ENCODE results near the gene CACNA2D2. TPM values are rescaled to one million over a fixed set of nuclear protein-coding genes. Genes with fewer than 3 reads are reported as not detected.

Gene CACNA2D2
- total and polyA plus RNA-seq, 2 of the 4 experiments (the other 2 are of a cell fraction): 0.15 TPM; not detected in 1

- Histone ChIP-seq H3K14ac (replicated peaks; ENCODE audit: low read depth, low read length) (no peak overlapping the region), H2BK5ac (ENCODE audit: low read depth, low read length, poor library complexity, severe bottlenecking) (no peak overlapping the region), H3K9me1 (ENCODE audit: insufficient read depth, low read length) (peaks cover 2% of the 10 kb centered on the region), H4K8ac (ENCODE audit: low read depth in 2 of 2, low read length in 2 of 2) (no peak overlapping the region), H2BK20ac (ENCODE audit: low read depth, low read length) (no peak overlapping the region), H2BK15ac (ENCODE audit: low read depth, low read length) (no peak overlapping the region), H3K4me2 (ENCODE audit: low read depth, low read length) (no peak overlapping the region), H3K4me3 (ENCODE audit: insufficient read depth, low read depth, low read length) (no peak overlapping the region), H2BK120ac (ENCODE audit: low read depth, low read length) (no peak overlapping the region), H4K91ac (ENCODE audit: insufficient read depth, low read depth, low read length) (no peak overlapping the region), H2AK5ac (ENCODE audit: low read depth, low read length) (no peak overlapping the region), H3K18ac (ENCODE audit: low read depth, low read length) (no peak overlapping the region), H3K56ac (ENCODE audit: extremely low read depth, insufficient read depth, low read length) (no peak overlapping the region), H4K5ac (ENCODE audit: low read depth, low read length) (no peak overlapping the region), H3K27me3 (ENCODE audit: control insufficient read depth, insufficient read depth, low read length) (no peaks in the 10 kb centered on the region), H3K36me3 (ENCODE audit: control insufficient read depth, insufficient read depth, low read length) (peaks cover 12% of the 10 kb centered on the region), H3K9me3 (ENCODE audit: control insufficient read depth, insufficient read depth, low read length) (no peaks in the 10 kb centered on the region), H3K27ac (ENCODE audit: insufficient read depth, low read length) (no peak overlapping the region), H3K4me1 (ENCODE audit: control insufficient read depth, insufficient read depth, low read length) (peaks cover 20% of the 10 kb centered on the region), H4K20me1 (ENCODE audit: insufficient read depth, low read length) (peaks cover 9% of the 10 kb centered on the region), H3K4ac (ENCODE audit: low read depth, low read length) (no peak overlapping the region), H2AK9ac (replicated peaks; ENCODE audit: low read depth, low read length, poor library complexity) (no peak overlapping the region), H3K79me1 (ENCODE audit: low read depth in 1 of 2, low read length in 2 of 2) (peaks cover 21 to 37% of the 10 kb centered on the region in 2 experiments), H3K9ac (ENCODE audit: low read depth, low read length) (no peak overlapping the region), H3K23ac (ENCODE audit: low read depth, low read length) (no peak overlapping the region), H2AFZ (replicated peaks; ENCODE audit: low read length, poor library complexity) (no peak overlapping the region)
- dilution Hi-C loops (cut with HindIII; ENCODE audit: low sequenced_read_pairs, unreplicated experiment): no loop called here
- in situ Hi-C loops (cut with MboI; ENCODE audit: low sequenced_read_pairs): loop anchor here (25.0 kb wide), 3 partner anchors 1062 to 1837 kb away; partner anchors contain the start of genes ABHD14B, GPR62, MANF and PCBP4
- TF ChIP-seq ELK1 (IDR thresholded peaks at IDR 0.05; ENCODE audit: borderline replicate concordance, low read depth, low read length): no peak
- no peak for TF ChIP-seq MAFK (IDR thresholded peaks at IDR 0.05; ENCODE audit: low read depth, low read length)
- no peak for TF ChIP-seq SMC3 (IDR thresholded peaks at IDR 0.05; ENCODE audit: low read depth, low read length)
- TF ChIP-seq NFE2L2 (IDR thresholded peaks at IDR 0.05; ENCODE audit: low read depth, low read length): no peak
- TF ChIP-seq MXI1 (IDR thresholded peaks at IDR 0.05; ENCODE audit: borderline replicate concordance, low read depth, low read length): no peak
- no peak for TF ChIP-seq RCOR1 (IDR thresholded peaks at IDR 0.05; ENCODE audit: insufficient replicate concordance, low read length)
- no peak for TF ChIP-seq CHD1 (IDR thresholded peaks at IDR 0.05; ENCODE audit: low read depth, low read length)
- no peak for TF ChIP-seq BHLHE40 (IDR thresholded peaks at IDR 0.05; ENCODE audit: low read depth, low read length)
- TF ChIP-seq USF2 (IDR thresholded peaks at IDR 0.05; ENCODE audit: low read depth, low read length): no peak
- TF ChIP-seq RFX5 (IDR thresholded peaks at IDR 0.05; ENCODE audit: low read depth, low read length): no peak
- no peak for TF ChIP-seq MAZ (IDR thresholded peaks at IDR 0.05; ENCODE audit: borderline replicate concordance, low read depth, low read length)
- TF ChIP-seq FOS (IDR thresholded peaks at IDR 0.05; ENCODE audit: low read depth, low read length): no peak
- no peak for TF ChIP-seq POLR2A (IDR thresholded peaks at IDR 0.05; ENCODE audit: low read depth, low read length)
- intact Hi-C loops (cut with micrococcal nuclease): no loop called here
- CTCF ChIA-PET: no interaction called here
- ATAC-seq (ENCODE audit: low read depth): no peak
- WGBS, 2 experiments (ENCODE audit: extremely low coverage in 2 of 2, insufficient read length in 1 of 2): no CpG with 5 or more reads among the region's 2 CpGs
- no peak for DNase-seq
- no TSS peak for BruUV-seq (replicated peaks)
- POLR2A ChIA-PET (ENCODE audit: unreplicated experiment): no interaction called here
Observed at GRCh38 chr3:50325113-50325480, 178.3 kb downstream of the CACNA2D2 start.
